ENCODE data around the gene CENPN. TPM values are rescaled to one million over a fixed set of nuclear protein-coding genes. Genes with fewer than 3 reads are reported as not detected.

Gene CENPN
- total and polyA plus RNA-seq, 4 donors, result 4.4 to 7.0 (median 5.4) TPM

GRCh38 chr16:80988756-80989155 is 18.3 kb upstream of the CENPN start:
- no peak overlapping the region for H3K4me3 ChIP-seq (ENCODE audit: low read length in 2 of 2)
- no peaks in the 10 kb centered on the region for H3K27me3 ChIP-seq (ENCODE audit: control insufficient read depth in 1 of 2, insufficient read depth in 2 of 2, low read length in 1 of 2)
- no peak for DNase-seq
- H3K4me1 ChIP-seq (ENCODE audit: control insufficient read depth in 1 of 2, insufficient read depth in 2 of 2, low read length in 2 of 2), result peaks cover 0 to 2% of the 10 kb centered on the region in 2 donors
- no peak overlapping the region for H3K27ac ChIP-seq (ENCODE audit: low read depth in 1 of 2, low read length in 2 of 2)
- intact Hi-C loops (cut with DNase I), result no loop called here
- no peaks in the 10 kb centered on the region for H3K9me3 ChIP-seq (ENCODE audit: control insufficient read depth, low read length)
- H3K36me3 ChIP-seq (ENCODE audit: control insufficient read depth in 1 of 2, insufficient read depth in 2 of 2, low read length in 1 of 2), result no peaks in the 10 kb centered on the region
- WGBS, 2 donors, result 67 to 71% methylated on average over 7 of the region's 7 CpGs
- ATAC-seq (ENCODE audit: low FRiP score), result no peak

GRCh38 chr16:80989801-80990200 is 17.2 kb upstream of the CENPN start:
- intact Hi-C loops (cut with DNase I), result no loop called here
- no peak overlapping the region for H3K4me3 ChIP-seq (ENCODE audit: low read length in 2 of 2)
- no peak for ATAC-seq (ENCODE audit: low FRiP score)
- no peaks in the 10 kb centered on the region for H3K36me3 ChIP-seq (ENCODE audit: control insufficient read depth in 1 of 2, insufficient read depth in 2 of 2, low read length in 1 of 2)
- DNase-seq, result no peak
- WGBS, 2 donors, result 44 to 46% methylated on average over 2 of the region's 2 CpGs
- no peaks in the 10 kb centered on the region for H3K27me3 ChIP-seq (ENCODE audit: control insufficient read depth in 1 of 2, insufficient read depth in 2 of 2, low read length in 1 of 2)
- no peaks in the 10 kb centered on the region for H3K9me3 ChIP-seq (ENCODE audit: control insufficient read depth, low read length)
- no peak overlapping the region for H3K27ac ChIP-seq (ENCODE audit: low read depth in 1 of 2, low read length in 2 of 2)
- H3K4me1 ChIP-seq (ENCODE audit: control insufficient read depth in 1 of 2, insufficient read depth in 2 of 2, low read length in 2 of 2), result peaks cover 0 to 2% of the 10 kb centered on the region in 2 donors

DNA sequence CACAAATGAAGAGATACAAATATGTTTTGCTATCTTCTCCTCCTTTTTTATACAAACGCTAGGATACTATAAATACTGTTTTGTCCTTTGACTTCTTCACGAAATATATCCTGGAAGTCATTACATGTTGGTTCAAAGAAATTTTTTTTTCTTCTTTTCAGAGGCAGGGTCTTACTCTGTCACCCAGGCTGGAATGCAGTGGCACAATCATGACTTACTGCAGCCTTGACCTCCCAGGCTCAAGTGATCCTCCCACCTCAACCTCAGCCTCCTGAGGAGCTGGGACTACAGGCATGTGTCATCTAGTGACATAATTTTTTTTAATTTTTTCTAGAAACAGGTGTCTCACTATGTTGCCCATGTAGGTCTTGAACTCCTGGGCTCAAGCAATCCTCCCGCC is 16.4 kb upstream of the CENPN start:
- Histone ChIP-seq H3K27me3 (ENCODE audit: control insufficient read depth in 1 of 2, insufficient read depth in 2 of 2, low read length in 1 of 2) (no peaks in the 10 kb centered on the region), H3K27ac (ENCODE audit: low read depth in 1 of 2, low read length in 2 of 2) (no peak overlapping the region), H3K36me3 (ENCODE audit: control insufficient read depth in 1 of 2, insufficient read depth in 2 of 2, low read length in 1 of 2) (no peaks in the 10 kb centered on the region), H3K4me1 (ENCODE audit: control insufficient read depth in 1 of 2, insufficient read depth in 2 of 2, low read length in 2 of 2) (peaks cover 0 to 2% of the 10 kb centered on the region in 2 donors), H3K4me3 (ENCODE audit: low read length in 2 of 2) (no peak overlapping the region), H3K9me3 (ENCODE audit: control insufficient read depth, low read length) (no peaks in the 10 kb centered on the region)
- ATAC-seq (ENCODE audit: low FRiP score), result no peak
- DNase-seq, result no peak
- 94 to 95% methylated on average over 3 of the region's 3 CpGs for WGBS, 2 donors
- intact Hi-C loops (cut with DNase I), result no loop called here

- no peak overlapping the region for H3K27ac ChIP-seq (ENCODE audit: low read depth in 1 of 2, low read length in 2 of 2)
- no peaks in the 10 kb centered on the region for H3K9me3 ChIP-seq (ENCODE audit: control insufficient read depth, low read length)
- no peak for ATAC-seq (ENCODE audit: low FRiP score)
- no peaks in the 10 kb centered on the region for H3K27me3 ChIP-seq (ENCODE audit: control insufficient read depth in 1 of 2, insufficient read depth in 2 of 2, low read length in 1 of 2)
- H3K4me1 ChIP-seq (ENCODE audit: control insufficient read depth in 1 of 2, insufficient read depth in 2 of 2, low read length in 2 of 2), result peaks cover 0 to 2% of the 10 kb centered on the region in 2 donors
- 88 to 91% methylated on average over 2 of the region's 2 CpGs for WGBS, 2 donors
- DNase-seq, result no peak
- H3K36me3 ChIP-seq (ENCODE audit: control insufficient read depth in 1 of 2, insufficient read depth in 2 of 2, low read length in 1 of 2), result no peaks in the 10 kb centered on the region
- no peak overlapping the region for H3K4me3 ChIP-seq (ENCODE audit: low read length in 2 of 2)
- intact Hi-C loops (cut with DNase I), result no loop called here
Observed at GRCh38 chr16:80990978-80991377, 16.0 kb upstream of the CENPN start.

- Histone ChIP-seq H3K27me3 (ENCODE audit: control insufficient read depth in 1 of 2, insufficient read depth in 2 of 2, low read length in 1 of 2) (no peaks in the 10 kb centered on the region), H3K27ac (ENCODE audit: low read depth in 1 of 2, low read length in 2 of 2) (no peak overlapping the region), H3K4me3 (ENCODE audit: low read length in 2 of 2) (no peak overlapping the region), H3K9me3 (ENCODE audit: control insufficient read depth, low read length) (no peaks in the 10 kb centered on the region), H3K36me3 (ENCODE audit: control insufficient read depth in 1 of 2, insufficient read depth in 2 of 2, low read length in 1 of 2) (no peaks in the 10 kb centered on the region), H3K4me1 (ENCODE audit: control insufficient read depth in 1 of 2, insufficient read depth in 2 of 2, low read length in 2 of 2) (peaks cover 0 to 2% of the 10 kb centered on the region in 2 donors)
- DNase-seq (no peak), ATAC-seq (ENCODE audit: low FRiP score) (no peak)
- intact Hi-C loops (cut with DNase I), result no loop called here
- WGBS, 2 donors, result 62 to 63% methylated on average over 6 of the region's 6 CpGs
Observed at GRCh38 chr16:80991792-80992430, 15.1 kb upstream of the CENPN start.

- H3K9me3 ChIP-seq (ENCODE audit: control insufficient read depth, low read length), result no peaks in the 10 kb centered on the region
- no peaks in the 10 kb centered on the region for H3K36me3 ChIP-seq (ENCODE audit: control insufficient read depth in 1 of 2, insufficient read depth in 2 of 2, low read length in 1 of 2)
- ATAC-seq (ENCODE audit: low FRiP score) (no peak), DNase-seq (no peak)
- intact Hi-C loops (cut with DNase I), result no loop called here
- 8 to 17% methylated on average over 3 of the region's 3 CpGs for WGBS, 2 donors
- H3K4me1 ChIP-seq (ENCODE audit: control insufficient read depth in 1 of 2, insufficient read depth in 2 of 2, low read length in 2 of 2), result peaks cover 0 to 2% of the 10 kb centered on the region in 2 donors
- no peak overlapping the region for H3K4me3 ChIP-seq (ENCODE audit: low read length in 2 of 2)
- no peaks in the 10 kb centered on the region for H3K27me3 ChIP-seq (ENCODE audit: control insufficient read depth in 1 of 2, insufficient read depth in 2 of 2, low read length in 1 of 2)
- H3K27ac ChIP-seq (ENCODE audit: low read depth in 1 of 2, low read length in 2 of 2), result no peak overlapping the region
Observed at GRCh38 chr16:80992676-80993293, 14.2 kb upstream of the CENPN start.

- H3K4me3 ChIP-seq (ENCODE audit: low read length in 2 of 2), result no peak overlapping the region
- no peaks in the 10 kb centered on the region for H3K36me3 ChIP-seq (ENCODE audit: control insufficient read depth in 1 of 2, insufficient read depth in 2 of 2, low read length in 1 of 2)
- H3K27ac ChIP-seq (ENCODE audit: low read depth in 1 of 2, low read length in 2 of 2), result peak overlapping the region in 1 of 2 donors; percentile 54
- intact Hi-C loops (cut with DNase I), result no loop called here
- ATAC-seq (ENCODE audit: low FRiP score), result peak; percentile 15
- DNase-seq, result no peak
- WGBS, 2 donors, result 5 to 9% methylated on average over 6 of the region's 6 CpGs
- peaks cover 0 to 2% of the 10 kb centered on the region in 2 donors for H3K4me1 ChIP-seq (ENCODE audit: control insufficient read depth in 1 of 2, insufficient read depth in 2 of 2, low read length in 2 of 2)
- no peaks in the 10 kb centered on the region for H3K27me3 ChIP-seq (ENCODE audit: control insufficient read depth in 1 of 2, insufficient read depth in 2 of 2, low read length in 1 of 2)
- no peaks in the 10 kb centered on the region for H3K9me3 ChIP-seq (ENCODE audit: control insufficient read depth, low read length)
Observed at GRCh38 chr16:80993307-80993706, 13.7 kb upstream of the CENPN start.

DNA sequence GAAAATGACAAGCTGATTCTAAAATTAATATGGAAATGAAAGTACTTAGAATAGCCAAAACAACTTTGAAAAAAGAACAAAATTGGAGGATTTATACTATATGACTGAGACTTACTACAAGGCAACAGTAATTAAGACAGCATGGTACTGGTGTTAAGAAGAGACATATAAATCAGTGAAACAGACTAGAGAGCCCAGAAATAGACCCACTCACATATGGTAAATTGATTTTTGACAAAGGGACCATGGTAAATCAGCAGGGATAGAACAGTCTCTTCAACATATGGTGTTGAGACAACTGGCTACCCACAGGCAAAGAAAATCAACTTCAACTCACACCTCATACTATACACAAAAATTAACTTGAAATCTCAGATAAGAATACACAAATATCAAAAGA is 13.2 kb upstream of the CENPN start:
- DNase-seq, result no peak
- Histone ChIP-seq H3K36me3 (ENCODE audit: control insufficient read depth in 1 of 2, insufficient read depth in 2 of 2, low read length in 1 of 2) (no peaks in the 10 kb centered on the region), H3K27ac (ENCODE audit: low read depth in 1 of 2, low read length in 2 of 2) (no peak overlapping the region), H3K4me3 (ENCODE audit: low read length in 2 of 2) (no peak overlapping the region), H3K4me1 (ENCODE audit: control insufficient read depth in 1 of 2, insufficient read depth in 2 of 2, low read length in 2 of 2) (peaks cover 0 to 2% of the 10 kb centered on the region in 2 donors), H3K9me3 (ENCODE audit: control insufficient read depth, low read length) (no peaks in the 10 kb centered on the region), H3K27me3 (ENCODE audit: control insufficient read depth in 1 of 2, insufficient read depth in 2 of 2, low read length in 1 of 2) (no peaks in the 10 kb centered on the region)
- intact Hi-C loops (cut with DNase I), result no loop called here
- ATAC-seq (ENCODE audit: low FRiP score), result no peak

DNA sequence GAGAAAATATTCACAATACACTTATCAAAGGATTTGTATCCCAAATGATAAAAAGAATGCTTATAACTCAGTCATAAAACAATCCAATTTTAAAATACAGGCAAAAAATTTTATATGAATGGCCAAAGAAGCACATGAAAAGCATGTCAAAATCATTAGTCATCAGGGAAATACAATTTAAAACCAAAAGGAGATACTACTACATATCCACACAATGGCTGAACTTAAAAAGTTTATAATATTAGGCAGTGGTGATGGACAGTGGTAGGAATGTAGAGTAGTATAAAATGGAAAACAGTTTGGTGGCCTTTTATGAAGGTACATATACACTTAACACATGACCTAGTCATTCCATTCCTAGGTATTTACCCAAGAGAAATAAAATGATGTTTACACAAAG is 12.6 kb upstream of the CENPN start:
- DNase-seq, result no peak
- no peak overlapping the region for H3K27ac ChIP-seq (ENCODE audit: low read depth in 1 of 2, low read length in 2 of 2)
- intact Hi-C loops (cut with DNase I), result no loop called here
- H3K9me3 ChIP-seq (ENCODE audit: control insufficient read depth, low read length), result no peaks in the 10 kb centered on the region
- no peaks in the 10 kb centered on the region for H3K27me3 ChIP-seq (ENCODE audit: control insufficient read depth in 1 of 2, insufficient read depth in 2 of 2, low read length in 1 of 2)
- H3K4me1 ChIP-seq (ENCODE audit: control insufficient read depth in 1 of 2, insufficient read depth in 2 of 2, low read length in 2 of 2), result peaks cover 0 to 2% of the 10 kb centered on the region in 2 donors
- no peak for ATAC-seq (ENCODE audit: low FRiP score)
- H3K36me3 ChIP-seq (ENCODE audit: control insufficient read depth in 1 of 2, insufficient read depth in 2 of 2, low read length in 1 of 2), result no peaks in the 10 kb centered on the region
- H3K4me3 ChIP-seq (ENCODE audit: low read length in 2 of 2), result no peak overlapping the region
